ENCODE results near the gene FGF12. TPM values are rescaled to one million over a fixed set of nuclear protein-coding genes. Genes with fewer than 3 reads are reported as not detected.

The FGF12 gene
- total and polyA plus RNA-seq, 11 donors = 21.8 to 420 (median 265) TPM

DNA sequence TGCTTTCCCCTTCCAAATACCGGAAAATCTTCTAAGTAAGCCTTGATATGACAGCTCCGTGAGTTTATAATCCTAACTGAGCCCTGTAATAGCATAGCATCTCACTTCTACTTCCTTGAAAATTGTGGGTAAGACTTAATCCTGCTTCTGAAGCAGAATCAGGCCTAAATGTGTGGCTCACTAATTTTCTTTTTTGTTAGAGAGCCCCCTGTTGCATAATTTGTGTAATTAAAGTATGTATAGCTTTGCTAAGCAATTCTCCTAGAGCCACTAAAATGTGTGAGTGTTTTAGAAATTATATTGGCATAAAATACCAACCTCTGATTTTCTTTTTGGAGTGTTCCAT is 304.4 kb downstream of the FGF12 start:
- H3K27me3 ChIP-seq = no peaks in the 10 kb centered on the region
- H3K4me1 ChIP-seq = peaks cover 0 to 7% (median 0%) of the 10 kb centered on the region in 12 donors
- H3K9me3 ChIP-seq = no peaks in the 10 kb centered on the region
- no peak for DNase-seq
- peak in 1 of 4 donors; percentile 38 for ATAC-seq
- H3K27ac ChIP-seq = no peak overlapping the region
- H3K36me3 ChIP-seq = no peaks in the 10 kb centered on the region
- peak in 9 of 12 donors; percentile 11 to 61 (median 32) for TF ChIP-seq CTCF (IDR thresholded peaks at IDR 0.05)
- TF ChIP-seq POLR2A (IDR thresholded peaks at IDR 0.05) = no peak
- intact Hi-C loops (cut with DNase I) = loop anchor here in 5 of 10 donors (5.0 to 10.0 kb wide), 5 partner anchors 236 to 1006 kb away; no protein-coding TSS in a partner anchor
- 79 to 84% (median 82%) methylated on average over 2 of the region's 2 CpGs for WGBS, 4 donors
- H3K4me3 ChIP-seq = no peak overlapping the region

DNA sequence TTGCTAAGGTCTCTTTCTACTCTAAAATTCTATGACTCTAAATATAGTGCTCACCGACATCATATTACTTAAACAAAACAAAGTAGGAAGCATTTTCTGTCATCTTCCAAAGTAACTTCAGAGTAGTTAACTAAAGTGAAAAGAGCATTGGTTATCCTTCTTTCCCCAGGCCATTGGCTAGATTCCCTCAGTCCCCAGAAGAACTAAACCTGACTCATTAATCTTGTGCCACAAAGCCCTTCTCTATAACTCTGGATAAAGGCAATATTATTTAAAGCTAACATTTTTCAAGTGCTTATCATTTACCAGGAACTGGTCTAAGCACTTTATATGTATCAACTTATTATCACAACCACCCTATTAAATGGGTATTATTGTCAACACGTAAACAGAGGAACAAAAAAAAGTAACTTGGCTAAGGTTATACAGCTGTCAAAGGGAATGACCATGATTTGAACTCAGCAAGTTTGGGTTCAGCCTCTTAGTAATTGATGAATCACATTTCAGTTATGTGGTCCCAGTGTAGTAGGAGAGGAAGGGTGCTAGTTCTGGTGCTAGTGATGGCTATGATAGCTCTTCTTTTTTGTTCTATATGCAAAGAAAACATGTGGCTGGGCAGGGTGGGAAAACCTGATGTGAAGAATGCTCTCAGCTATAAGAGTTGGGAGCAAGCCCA is 304.9 kb downstream of the FGF12 start:
- no peak for DNase-seq

GRCh38 chr3:192419312-192419711 is 308.0 kb downstream of the FGF12 start:
- 89 to 100% (median 91%) methylated on average over 1 of the region's 1 CpG for WGBS, 4 donors
- H3K36me3 ChIP-seq = no peaks in the 10 kb centered on the region
- peaks cover 0 to 22% (median 6%) of the 10 kb centered on the region in 12 donors for H3K4me1 ChIP-seq
- no peaks in the 10 kb centered on the region for H3K9me3 ChIP-seq
- no peak for DNase-seq
- no peaks in the 10 kb centered on the region for H3K27me3 ChIP-seq
- H3K4me3 ChIP-seq = no peak overlapping the region
- ATAC-seq = no peak
- no peak for TF ChIP-seq POLR2A (IDR thresholded peaks at IDR 0.05)
- TF ChIP-seq CTCF (IDR thresholded peaks at IDR 0.05) = no peak
- H3K27ac ChIP-seq = no peak overlapping the region
- intact Hi-C loops (cut with DNase I) = no loop called here

More for the DNA sequence above, 304.9 kb downstream of the FGF12 start:
- 80 to 85% (median 83%) methylated on average over 2 of the region's 2 CpGs for WGBS, 4 donors
- ATAC-seq = no peak
- no peaks in the 10 kb centered on the region for H3K36me3 ChIP-seq
- no peaks in the 10 kb centered on the region for H3K27me3 ChIP-seq
- no peak overlapping the region for H3K4me3 ChIP-seq
- intact Hi-C loops (cut with DNase I) = loop anchor here in 5 of 10 donors (5.0 to 10.0 kb wide), 5 partner anchors 235 to 1005 kb away; no protein-coding TSS in a partner anchor
- H3K9me3 ChIP-seq = no peaks in the 10 kb centered on the region
- no peak for TF ChIP-seq CTCF (IDR thresholded peaks at IDR 0.05)
- no peak for TF ChIP-seq POLR2A (IDR thresholded peaks at IDR 0.05)
- peaks cover 0 to 12% (median 0%) of the 10 kb centered on the region in 12 donors for H3K4me1 ChIP-seq
- H3K27ac ChIP-seq = no peak overlapping the region

DNA sequence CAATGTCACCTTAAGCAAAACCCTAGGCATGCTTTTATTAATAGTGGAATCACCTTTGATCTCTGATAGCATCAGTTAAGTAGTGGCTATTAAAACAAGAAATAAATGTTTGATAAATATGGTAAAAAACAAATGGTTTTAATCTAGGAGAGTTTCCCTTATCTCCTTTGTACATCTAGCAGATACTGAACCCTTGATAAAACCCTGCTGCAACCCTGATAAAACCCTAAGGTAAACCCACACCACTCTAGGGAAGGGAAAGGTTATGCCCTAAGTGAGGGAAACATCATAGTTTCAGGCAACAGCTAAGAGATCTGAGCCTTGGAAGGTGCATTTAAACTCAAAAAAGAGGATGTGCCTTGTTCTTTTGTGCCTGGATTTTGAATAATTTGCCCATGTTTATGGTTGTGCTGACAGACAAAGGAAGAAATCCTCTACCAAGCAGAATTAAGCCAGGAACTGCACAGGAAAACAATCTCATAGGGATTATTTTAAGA is 309.7 kb downstream of the FGF12 start:
- DNase-seq = no peak
- no peaks in the 10 kb centered on the region for H3K27me3 ChIP-seq
- no peaks in the 10 kb centered on the region for H3K9me3 ChIP-seq
- H3K4me1 ChIP-seq = peaks cover 0 to 22% (median 6%) of the 10 kb centered on the region in 12 donors
- no peak for ATAC-seq
- intact Hi-C loops (cut with DNase I) = no loop called here
- H3K4me3 ChIP-seq = no peak overlapping the region
- H3K36me3 ChIP-seq = no peaks in the 10 kb centered on the region
- TF ChIP-seq POLR2A (IDR thresholded peaks at IDR 0.05) (no peak), CTCF (IDR thresholded peaks at IDR 0.05) (no peak)
- H3K27ac ChIP-seq = no peak overlapping the region
